Erythroblast (primary cell): ENCODE measurements around the gene XIRP2.

Experiments
- GATA1 ChIP-seq: IDR thresholded peaks from 2 replicates; pipeline ENCODE4 v1.6.1; 2011; ENCODE audit warnings: low read depth, mild to moderate bottlenecking, control low read depth, low read length, moderate library complexity
- POLR2A ChIP-seq: IDR thresholded peaks from 2 replicates; pipeline ENCODE4 v1.6.1; 2011; ENCODE audit warnings: mild to moderate bottlenecking, low read length

- TF ChIP-seq POLR2A = no peak
- TF ChIP-seq GATA1 = no peak
Measured at GRCh38 chr2:166957686-166958085, 69.4 kb downstream of the XIRP2 start.
